ENCODE results near the gene PDGFD. TPM values are rescaled to one million over a fixed set of nuclear protein-coding genes. Genes with fewer than 3 reads are reported as not detected.

The PDGFD gene
- total RNA-seq, 1 experiment from 2014 or later, result 2.6 TPM

GRCh38 chr11:103935219-103935618 is 228.7 kb downstream of the PDGFD start (continued):
- TF ChIP-seq ZNF317 (CRISPR knock-in tag; IDR thresholded peaks at IDR 0.05; ENCODE audit: borderline replicate concordance, low read depth) (no peak), GABPB1 (CRISPR knock-in tag; IDR thresholded peaks at IDR 0.05) (no peak), ZNF121 (CRISPR knock-in tag; IDR thresholded peaks at IDR 0.05) (no peak), SMAD3 (CRISPR knock-in tag; IDR thresholded peaks at IDR 0.05; ENCODE audit: borderline replicate concordance) (no peak), ZNF532 (CRISPR knock-in tag; IDR thresholded peaks at IDR 0.05; ENCODE audit: borderline replicate concordance) (no peak), SMAD4 (CRISPR knock-in tag; IDR thresholded peaks at IDR 0.05) (no peak), EMX1 (CRISPR knock-in tag; IDR thresholded peaks at IDR 0.05) (no peak)

- TF ChIP-seq HMGXB4 (CRISPR knock-in tag; IDR thresholded peaks at IDR 0.05) (no peak), JUN (CRISPR knock-in tag; IDR thresholded peaks at IDR 0.05) (no peak), MXD4 (CRISPR knock-in tag; IDR thresholded peaks at IDR 0.05; ENCODE audit: borderline replicate concordance) (no peak), ZNF121 (CRISPR knock-in tag; IDR thresholded peaks at IDR 0.05) (no peak), SMAD3 (CRISPR knock-in tag; IDR thresholded peaks at IDR 0.05; ENCODE audit: borderline replicate concordance) (no peak), IRF1 (CRISPR knock-in tag; IDR thresholded peaks at IDR 0.05) (no peak), ZNF281 (CRISPR knock-in tag; IDR thresholded peaks at IDR 0.05) (no peak), ZNF512 (CRISPR knock-in tag; IDR thresholded peaks at IDR 0.05; ENCODE audit: borderline replicate concordance) (no peak), PREB (CRISPR knock-in tag; IDR thresholded peaks at IDR 0.05; ENCODE audit: borderline replicate concordance) (no peak), CBFB (CRISPR knock-in tag; IDR thresholded peaks at IDR 0.05; ENCODE audit: low read depth) (no peak), RELA (CRISPR knock-in tag; IDR thresholded peaks at IDR 0.05; ENCODE audit: borderline replicate concordance) (no peak), NFE2L1 (CRISPR knock-in tag; IDR thresholded peaks at IDR 0.05) (no peak), MAX (CRISPR knock-in tag; IDR thresholded peaks at IDR 0.05) (no peak), ZNF396 (CRISPR knock-in tag; IDR thresholded peaks at IDR 0.05; ENCODE audit: borderline replicate concordance) (no peak), CDX4 (CRISPR knock-in tag; IDR thresholded peaks at IDR 0.05; ENCODE audit: borderline replicate concordance) (no peak)
- ChIA-PET POLR2A (no interaction called here), CTCF (interaction anchor here (1.0 kb wide), 1 partner anchor 16 kb away, joined by 3 read pairs; no protein-coding TSS in a partner anchor)
- no peaks in the 10 kb centered on the region for H3K9me3 Mint-ChIP-seq
- ATAC-seq, result no peak
- H3K27me3 Mint-ChIP-seq (ENCODE audit: low read depth), result no peaks in the 10 kb centered on the region
- H3K4me1 Mint-ChIP-seq, result peaks cover 5% of the 10 kb centered on the region
- no peak for DNase-seq (ENCODE audit: low spot score)
- H3K36me3 Mint-ChIP-seq, result no peaks in the 10 kb centered on the region
- no peak overlapping the region for H3K4me3 Mint-ChIP-seq
- H3K27ac Mint-ChIP-seq, result no peak overlapping the region; the same call in 1 of the 2 replicates
Measured at GRCh38 chr11:103929170-103929903, 234.6 kb downstream of the PDGFD start.

Data from WTC11 (cell line).